Pancreas (tissue), 10 donors: ENCODE measurements around the gene PHACTR3. TPM values are rescaled to one million over a fixed set of nuclear protein-coding genes. Genes with fewer than 3 reads are reported as not detected.

Experiments used
- ATAC-seq, 4 donors: fragments of 200-7000 bp; cut with Tn5 transposase; one replicate each; pipeline versions ENCODE4 v1.8.0 to v1.9.1; 2020; ENCODE audit warnings: mild to moderate bottlenecking in 4 of 4, moderate library complexity in 4 of 4
- DNase-seq, 6 donors: peaks; one replicate each; pipeline ENCODE4 v3.0.0-alpha.2; 2020
- FAIRE-seq: peaks from 2 replicates; lab custom pipeline; 2012; peaks lifted over from hg19 to GRCh38; lab: Jason Lieb, UNC
- H3K27ac ChIP-seq, 4 donors: fragments of 200-600 bp; sonication (generic); 1 replicate in 3 of 4; 2 replicates in 1 of 4; pipeline versions ENCODE4 v1.5.0 to v1.8.0; 2020
- H3K27me3 ChIP-seq, 4 donors: fragments of 200-600 bp; one replicate each; pipeline ENCODE4 v1.8.0; 2021
- H3K36me3 ChIP-seq, 3 donors: fragments of 200-600 bp; sonication (generic) in 1 of 3; one replicate each; pipeline versions ENCODE4 v1.5.0 to v1.8.0; 2020 to 2021
- H3K4me1 ChIP-seq, 3 donors: fragments of 200-600 bp; one replicate each; pipeline ENCODE4 v1.8.0; 2021
- H3K4me3 ChIP-seq, 4 donors: fragments of 200-600 bp; sonication (generic) in 2 of 4; one replicate each; pipeline versions ENCODE4 v1.5.0 to v1.8.0; 2020 to 2021
- H3K9me3 ChIP-seq, 4 donors: fragments of 200-600 bp; one replicate each; pipeline ENCODE4 v1.8.0; 2021
- CTCF ChIP-seq, 4 donors: fragments of 200-600 bp; sonication (generic) in 3 of 4; IDR thresholded peaks; one replicate each; pipeline versions ENCODE4 v1.5.0 to v1.8.0; 2021; ENCODE audit warnings: antibody characterized with exemption in 4 of 4
- WGBS, 2 donors: extraction: QIAGEN DNeasy Blood & Tissue Kit; methylation state at CpG; one replicate each; pipeline ENCODE4 v1.1.7; 2013; 5-methylcytosine and 5-hydroxymethylcytosine counted together
- intact Hi-C, 3 donors: fragments of 100-400 bp; cut with DNase I; formaldehyde crosslinking; loops; one replicate each; pipeline versions ENCODE4 v1.11.1 to v1.14.2; 2022
- polyA plus RNA-seq, 2 donors: library from polyadenylated mRNA; stranded (reverse); fragments of 200-250 nt; gene quantifications; one replicate each; pipeline ENCODE4 v1.2.3, GENCODE V29; 2013
- total RNA-seq, 6 donors: library from RNA; stranded (reverse); fragmentation: NEBNext Ultra II Directional in 4 of 6; extraction: Animal tissue kit (Norgen Biotek cat#: 25700) in 4 of 6; gene quantifications; one replicate each; pipeline versions ENCODE4 v1.2.1 to v1.2.4, GENCODE V29; 2021 to 2023
- donor health status: healthy with polysubstance abuse.
- donor health status: DM: no; HTN: no; CAD: no; lungs with moderate emphysema.
- donor health status: DM: no; HTN: no; CAD: no.
- donor health status: control.
- donor health status: control.
- donor health status: Bipolar disorder and iron deficiency.
- donor health status: DM: yes; HTN: yes; CAD: no.
- donor health status: DM: no; HTN: no; CAD: no.
- donor health status: DM: no; HTN: no; CAD: no.
- donor health status: DM: yes; HTN: yes; CAD: no.

PHACTR3 gene
- total and polyA plus RNA-seq, 8 donors, result 0.14 to 1.5 (median 0.35) TPM; not detected in 3

GRCh38 chr20:59631751-59632540, 27.6 kb downstream of the PHACTR3 start:
- ATAC-seq, result no peak
- intact Hi-C loops, result no loop called here
- 70 to 79% methylated on average over 14 of the region's 14 CpGs for WGBS, 2 donors
- H3K27ac ChIP-seq, result no peak overlapping the region
- no peak overlapping the region for H3K4me3 ChIP-seq
- no peak for TF ChIP-seq CTCF (IDR thresholded peaks at IDR 0.05)
- no peak for DNase-seq
- no peaks in the 10 kb centered on the region for H3K9me3 ChIP-seq
- no peak for FAIRE-seq
- H3K27me3 ChIP-seq, result no peaks in the 10 kb centered on the region
- H3K36me3 ChIP-seq, result no peaks in the 10 kb centered on the region
- no peaks in the 10 kb centered on the region for H3K4me1 ChIP-seq

GRCh38 chr20:59632541-59633113, 28.3 kb downstream of the PHACTR3 start:
- intact Hi-C loops, result no loop called here
- Histone ChIP-seq H3K36me3 (no peaks in the 10 kb centered on the region), H3K27ac (no peak overlapping the region), H3K4me3 (no peak overlapping the region), H3K27me3 (no peaks in the 10 kb centered on the region), H3K9me3 (no peaks in the 10 kb centered on the region), H3K4me1 (no peaks in the 10 kb centered on the region)
- TF ChIP-seq CTCF (IDR thresholded peaks at IDR 0.05), result no peak
- ATAC-seq, result no peak
- FAIRE-seq, result no peak
- 69 to 80% methylated on average over 8 of the region's 8 CpGs for WGBS, 2 donors
- no peak for DNase-seq

- Histone ChIP-seq H3K4me3 (no peak overlapping the region), H3K36me3 (no peaks in the 10 kb centered on the region), H3K9me3 (no peaks in the 10 kb centered on the region), H3K4me1 (no peaks in the 10 kb centered on the region), H3K27ac (no peak overlapping the region), H3K27me3 (no peaks in the 10 kb centered on the region)
- FAIRE-seq (no peak), ATAC-seq (peak in 1 of 4 donors; percentile 30), DNase-seq (no peak)
- TF ChIP-seq CTCF (IDR thresholded peaks at IDR 0.05), result no peak
- WGBS, 2 donors, result 53 to 61% methylated on average over 6 of the region's 6 CpGs
- intact Hi-C loops, result no loop called here
These were observed 29.4 kb downstream of the PHACTR3 start for GRCh38 chr20:59633656-59634251.

GRCh38 chr20:59634435-59635005, 30.2 kb downstream of the PHACTR3 start:
- intact Hi-C loops, result no loop called here
- no peak for ATAC-seq
- H3K4me1 ChIP-seq, result no peaks in the 10 kb centered on the region
- 62 to 68% methylated on average over 18 of the region's 18 CpGs for WGBS, 2 donors
- H3K27me3 ChIP-seq, result no peaks in the 10 kb centered on the region
- no peak overlapping the region for H3K4me3 ChIP-seq
- H3K27ac ChIP-seq, result no peak overlapping the region
- no peaks in the 10 kb centered on the region for H3K36me3 ChIP-seq
- no peaks in the 10 kb centered on the region for H3K9me3 ChIP-seq
- FAIRE-seq, result no peak
- no peak for TF ChIP-seq CTCF (IDR thresholded peaks at IDR 0.05)
- DNase-seq, result no peak
